OCI-LY7 (cell line): ENCODE results near the gene CUX1. TPM values are rescaled to one million over a fixed set of nuclear protein-coding genes. Genes with fewer than 3 reads are reported as not detected.
"Not testable (repeated sequence)": the region's sequence is repeated elsewhere in the genome, so short reads cannot be mapped to it uniquely, and the experiment has no call there.

Source experiments
- BruUV-seq: library from RNA; stranded (reverse); fragments of 400-500 nt; replicated peaks from 2 replicates; lab custom pipeline; 2021; lab: Mats Ljungman, UMichigan
- CTCF ChIA-PET: fragments of 300-600 bp; sonication (Branson Sonifier 250); formaldehyde crosslinking; loops from one replicate; lab custom pipeline; 2022; ENCODE audit warnings: antibody characterized with exemption; ENCODE audit not compliant: unreplicated experiment; lab: Charles Lee
- POLR2A ChIA-PET: fragments of 300-600 bp; sonication (Branson Sonifier 250); formaldehyde crosslinking; loops from one replicate; lab custom pipeline; 2022; ENCODE audit warnings: antibody characterized with exemption; lab: Charles Lee
- DNase-seq: peaks from one replicate; pipeline ENCODE4 v3.0.0-alpha.2; 2015; ENCODE audit warnings: low spot score
- H2AFZ ChIP-seq: fragments of 200-600 bp; sonication (generic), shearing (Covaris generic); 2 replicates; pipeline ENCODE4 v1.6.1; 2014; ENCODE audit warnings: mild to moderate bottlenecking, antibody characterized with exemption, low read length, moderate library complexity
- H3K27ac ChIP-seq: fragments of 200-600 bp; sonication (generic); 2 replicates; pipeline ENCODE4 v1.5.1; 2014; ENCODE audit warnings: mixed run types, low read depth, mild to moderate bottlenecking, moderate library complexity, low read length, inconsistent platforms; ENCODE audit not compliant: poor library complexity, severe bottlenecking
- H3K36me3 ChIP-seq: fragments of 200-600 bp; sonication (generic); 2 replicates; pipeline ENCODE4 v1.6.1; 2014; ENCODE audit warnings: mild to moderate bottlenecking, antibody characterized with exemption, low read length, moderate library complexity, mixed read lengths; ENCODE audit not compliant: insufficient read depth
- H3K4me1 ChIP-seq: fragments of 200-600 bp; sonication (generic); 2 replicates; pipeline ENCODE4 v1.5.1; 2014; ENCODE audit warnings: mild to moderate bottlenecking, low read length; ENCODE audit not compliant: insufficient read depth, poor library complexity, severe bottlenecking
- H3K4me2 ChIP-seq: fragments of 200-600 bp; sonication (generic); 2 replicates; pipeline ENCODE4 v1.6.1; 2014; ENCODE audit warnings: mild to moderate bottlenecking, low read length
- H3K4me3 ChIP-seq: fragments of 200-600 bp; sonication (generic); 2 replicates; pipeline ENCODE4 v1.5.1; 2014; ENCODE audit warnings: mild to moderate bottlenecking, low read depth, low read length; ENCODE audit not compliant: poor library complexity, severe bottlenecking
- H3K79me2 ChIP-seq: fragments of 200-600 bp; sonication (generic); 2 replicates; pipeline ENCODE4 v1.6.1; 2016; ENCODE audit warnings: low read depth, mild to moderate bottlenecking, low read length, moderate library complexity, mixed read lengths; ENCODE audit not compliant: insufficient read depth
- H3K9me2 ChIP-seq: fragments of 200-600 bp; sonication (generic); 2 replicates; pipeline ENCODE4 v1.6.1; 2016; ENCODE audit warnings: mild to moderate bottlenecking, low read length, mixed read lengths; ENCODE audit not compliant: insufficient read depth
- H3K9me3 ChIP-seq: fragments of 200-600 bp; sonication (generic); 2 replicates; pipeline ENCODE4 v1.6.1; 2014; ENCODE audit warnings: mild to moderate bottlenecking, mixed run types, low read length, mixed read lengths
- H4K20me1 ChIP-seq: fragments of 200-600 bp; sonication (generic); 2 replicates; pipeline ENCODE4 v1.6.1; 2014; ENCODE audit warnings: mild to moderate bottlenecking, antibody characterized with exemption, low read length, moderate library complexity, mixed read lengths; ENCODE audit not compliant: insufficient read depth
- CTCF ChIP-seq: fragments of 200-600 bp; sonication (generic); conservative IDR thresholded peaks from 2 replicates; pipeline ENCODE4 v1.5.1; 2014; ENCODE audit warnings: mild to moderate bottlenecking, antibody characterized with exemption, low read length, moderate library complexity, mixed read lengths
- EZH2phosphoT487 ChIP-seq: fragments of 200-600 bp; sonication (generic); IDR thresholded peaks from 2 replicates; pipeline ENCODE4 v1.6.1; 2018; ENCODE audit warnings: low read depth, borderline replicate concordance, mild to moderate bottlenecking, mixed run types, antibody characterized with exemption, low read length, moderate library complexity, mixed read lengths
- intact Hi-C: fragments of 100-400 bp; cut with micrococcal nuclease; formaldehyde crosslinking; loops from one replicate; pipeline ENCODE4 v1.10.0; 2022; ENCODE audit not compliant: unreplicated experiment
- total RNA-seq, 2 experiments: library from RNA; depleted of rRNA in 1 of 2; stranded (reverse); fragments of >200 nt in 1 of 2; shearing (Covaris generic) in 1 of 2; gene quantifications; 2 replicates each; pipeline ENCODE4 v1.2.3, GENCODE V29; 2014 to 2022

The CUX1 gene
- total RNA-seq, 2 experiments from 2014 or later, result 143 to 199 TPM

GRCh38 chr7:101792051-101792681, 25.3 kb upstream of the CUX1 start:
- Histone ChIP-seq H3K9me3 (peaks cover 10% of the 10 kb centered on the region; the same call in 1 of the 2 replicates), H3K9me2 (no peaks in the 10 kb centered on the region), H3K79me2 (no peaks in the 10 kb centered on the region), H3K4me3 (no peak overlapping the region), H3K4me2 (no peak overlapping the region), H2AFZ (no peak overlapping the region), H4K20me1 (no peaks in the 10 kb centered on the region), H3K4me1 (peaks cover 15% of the 10 kb centered on the region), H3K36me3 (no peaks in the 10 kb centered on the region), H3K27ac (no peak overlapping the region)
- ChIA-PET CTCF (no interaction called here), POLR2A (interaction anchor here (0.6 to 1.5 kb wide), 3 partner anchors 8 to 452 kb away, joined by 3 to 4 read pairs (median 3); no protein-coding TSS in a partner anchor)
- BruUV-seq, result no TSS peak
- DNase-seq, result no peak
- TF ChIP-seq EZH2phosphoT487 (no peak), CTCF (no peak)
- intact Hi-C loops, result no loop called here

- H3K27ac ChIP-seq, H2AFZ ChIP-seq, H3K4me2 ChIP-seq, intact Hi-C loops, H3K9me2 ChIP-seq, DNase-seq, H3K9me3 ChIP-seq, H3K4me3 ChIP-seq, H4K20me1 ChIP-seq, H3K79me2 ChIP-seq, H3K36me3 ChIP-seq, CTCF ChIA-PET, BruUV-seq: not testable (repeated sequence)
- POLR2A ChIA-PET, result interaction anchor here (1.1 to 1.5 kb wide), 2 partner anchors 8 to 46 kb away, joined by 3 to 4 read pairs; no protein-coding TSS in a partner anchor
- H3K4me1 ChIP-seq, result peaks cover 20% of the 10 kb centered on the region
Measured at GRCh38 chr7:101792682-101793071, 24.7 kb upstream of the CUX1 start.

- Histone ChIP-seq H3K4me1 (peaks cover 48% of the 10 kb centered on the region), H3K79me2 (no peaks in the 10 kb centered on the region), H3K4me2 (no peak overlapping the region), H4K20me1 (no peaks in the 10 kb centered on the region), H3K9me3 (no peaks in the 10 kb centered on the region), H3K9me2 (no peaks in the 10 kb centered on the region), H3K27ac (no peak overlapping the region), H3K36me3 (no peaks in the 10 kb centered on the region), H2AFZ (no peak overlapping the region), H3K4me3 (no peak overlapping the region)
- ChIA-PET CTCF (interaction anchor here (0.6 kb wide), 1 partner anchor 653 kb away, joined by 3 read pairs; no protein-coding TSS in a partner anchor), POLR2A (interaction anchor here (0.6 to 15.8 kb wide), 8 partner anchors 10 to 141 kb away, joined by 3 to 177 read pairs (median 4); no protein-coding TSS in a partner anchor)
- BruUV-seq, result no TSS peak
- no peak for DNase-seq
- intact Hi-C loops, result loop anchor here (5.0 kb wide), 1 partner anchor 197 kb away; no protein-coding TSS in a partner anchor
- TF ChIP-seq CTCF (no peak), EZH2phosphoT487 (no peak)
Measured at GRCh38 chr7:101795461-101795860, 22.0 kb upstream of the CUX1 start.

- CTCF ChIA-PET, result interaction anchor here (1.2 to 1.7 kb wide), 2 partner anchors 54 to 72 kb away, joined by 3 to 4 read pairs; no protein-coding TSS in a partner anchor
- intact Hi-C loops, result loop anchor here (1.0 to 5.0 kb wide), 2 partner anchors 54 to 194 kb away; no protein-coding TSS in a partner anchor
Measured at GRCh38 chr7:101798173-101798572, 19.3 kb upstream of the CUX1 start.

More at GRCh38 chr7:101798173-101798572, 19.3 kb upstream of the CUX1 start:
- H3K9me2 ChIP-seq, H3K36me3 ChIP-seq, H3K79me2 ChIP-seq, BruUV-seq, H3K9me3 ChIP-seq, H4K20me1 ChIP-seq: not testable (repeated sequence)
- DNase-seq, result peak; percentile 92
- H2AFZ ChIP-seq, result peak overlapping the region; percentile 30
- POLR2A ChIA-PET, result interaction anchor here (0.6 to 15.8 kb wide), 14 partner anchors 9 to 644 kb away, joined by 3 to 177 read pairs (median 5); partner anchors contain the start of gene CUX1
- peak overlapping the region; percentile 56 for H3K4me2 ChIP-seq
- peak overlapping the region; percentile 88 for H3K27ac ChIP-seq
- peaks cover 65% of the 10 kb centered on the region for H3K4me1 ChIP-seq
- H3K4me3 ChIP-seq, result peak overlapping the region; percentile 8
